GM12892 (cell line): Measurements from ENCODE around the gene DENND6B.

Experiments
- POLR2A ChIP-seq: IDR thresholded peaks from 2 replicates; pipeline ENCODE4 v1.6.1; 2011; ENCODE audit warnings: low read depth, low read length, control low read depth
- POLR2AphosphoS5 ChIP-seq: IDR thresholded peaks from 2 replicates; pipeline ENCODE4 v1.6.1; 2011; ENCODE audit warnings: low read depth, low read length, control low read depth

DNA sequence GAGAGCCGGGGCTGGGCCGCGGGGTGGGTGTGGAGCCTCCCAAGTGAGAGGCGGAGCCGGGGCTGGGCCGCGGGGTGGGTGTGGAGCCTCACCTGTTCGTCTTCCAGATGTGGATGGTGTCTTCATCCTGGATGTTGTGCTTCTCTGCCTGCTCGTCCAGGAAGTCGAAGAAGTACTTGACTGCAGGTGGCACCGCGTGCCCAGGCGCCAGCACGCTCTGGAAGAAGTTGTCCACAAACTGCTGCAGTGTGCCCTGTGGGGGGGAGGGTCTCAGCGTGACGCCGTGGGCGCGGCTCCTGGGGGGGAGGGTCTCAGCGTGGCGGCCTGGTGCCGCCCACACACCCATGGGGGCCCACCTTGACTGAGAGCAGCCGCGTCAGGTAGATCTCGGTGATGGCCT lies 49.1 kb downstream of the DENND6B start:
- TF ChIP-seq POLR2A (no peak), POLR2AphosphoS5 (no peak)
